Measurements from ENCODE around the gene RFX1.
A peak's percentile ranks its signal among the peaks of the same experiment; 100 is the strongest.
"Not testable (repeated sequence)": the region's sequence is repeated elsewhere in the genome, so short reads cannot be mapped to it uniquely, and the experiment has no call there.

The RFX1 gene
- total RNA-seq: 15.2 to 66.8 (median 30.5) reads per million in 4 experiments

GRCh38 chr19:14006085-14006765 is at the start of gene RFX1:
Gene RFX1 (minus strand): TSS chr19:14006320. CDS start chr19:13993843, 12,477 bp downstream.
- DNase-seq: peak; percentile 99

DNA sequence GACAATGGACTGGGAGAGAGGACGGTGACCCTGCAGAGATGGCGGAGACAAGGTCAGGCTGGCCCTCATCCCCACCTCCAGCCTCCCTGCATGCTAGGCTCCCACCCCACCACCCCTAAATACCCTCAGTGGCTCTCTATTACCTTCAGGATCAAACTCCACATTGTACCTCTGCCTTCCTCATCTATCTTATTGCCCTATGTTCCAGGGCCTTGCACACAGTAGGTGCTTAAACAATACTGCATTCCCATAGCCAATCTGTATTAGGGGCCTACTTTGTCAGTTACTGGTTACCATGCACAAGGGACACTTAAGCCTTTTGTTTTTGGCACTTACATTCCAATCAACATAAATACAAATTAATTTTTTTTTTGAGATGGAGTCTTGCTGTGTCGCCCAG is 49.3 kb upstream of the RFX1 start:
- no peak for DNase-seq

DNA sequence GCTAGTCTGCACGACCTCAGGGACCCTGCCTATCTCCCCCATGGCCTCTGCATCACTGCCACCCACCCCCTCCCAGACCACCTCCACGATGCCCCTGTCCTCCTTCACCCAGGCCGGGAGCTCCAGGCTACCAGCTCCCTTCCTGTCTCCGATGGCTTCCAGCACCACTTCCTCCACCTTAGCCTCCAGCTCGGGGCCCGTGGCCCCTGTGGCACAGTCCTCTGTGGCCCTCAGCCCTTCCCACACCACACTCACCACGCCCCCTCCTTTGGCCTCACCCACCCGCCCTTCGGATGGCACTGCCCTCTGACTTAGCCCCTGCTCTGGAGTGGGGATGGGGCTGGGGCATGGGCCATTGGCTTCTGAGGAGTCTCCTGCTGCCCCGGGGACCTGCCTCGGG is 48.6 kb upstream of the RFX1 start:
- no peak for DNase-seq

DNA sequence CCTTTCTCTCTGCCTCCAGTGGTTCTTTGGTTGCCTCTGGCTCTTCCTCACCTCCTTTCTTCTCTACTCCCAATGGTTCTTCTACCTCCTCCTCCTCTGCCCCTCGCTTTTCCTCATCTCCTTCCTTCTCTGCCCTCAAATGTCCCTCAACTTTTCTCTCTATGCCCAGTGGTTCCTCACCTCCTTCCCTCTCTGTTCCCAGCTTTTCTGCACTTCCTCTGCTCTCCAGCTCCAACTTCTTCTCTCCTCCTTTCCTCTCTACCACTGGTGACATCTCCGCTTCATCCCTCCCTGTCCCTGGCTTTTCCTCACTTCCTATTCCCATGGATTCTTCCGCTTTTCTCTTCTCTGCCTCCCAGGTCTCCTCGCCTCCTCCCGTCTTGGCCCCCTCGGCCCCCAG is 48.0 kb upstream of the RFX1 start:
- DNase-seq: no peak

- DNase-seq: no peak
Observed at GRCh38 chr19:14053500-14053899, 47.4 kb upstream of the RFX1 start.

GRCh38 chr19:14053032-14053431 is 46.9 kb upstream of the RFX1 start:
- no peak for DNase-seq

DNA sequence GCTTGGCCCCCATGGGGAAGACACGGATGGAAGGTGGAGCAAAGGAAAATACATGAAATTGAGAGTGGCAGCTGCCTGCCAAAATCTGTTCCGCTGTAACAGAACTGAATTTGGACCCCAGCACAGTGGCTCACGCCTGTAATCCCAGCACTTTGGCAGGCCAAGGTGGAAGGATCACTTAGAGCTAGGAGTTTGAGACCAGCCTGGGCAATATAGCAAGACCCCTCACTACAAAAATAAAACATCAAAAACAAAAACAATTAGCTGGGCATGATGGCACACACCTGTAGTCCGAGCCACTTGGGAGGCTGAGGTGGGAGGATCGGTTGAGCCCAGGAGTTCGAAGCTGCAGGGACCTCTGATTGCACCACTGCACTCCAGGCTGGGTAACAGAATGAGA is 46.4 kb upstream of the RFX1 start:
- DNase-seq: no peak

DNA sequence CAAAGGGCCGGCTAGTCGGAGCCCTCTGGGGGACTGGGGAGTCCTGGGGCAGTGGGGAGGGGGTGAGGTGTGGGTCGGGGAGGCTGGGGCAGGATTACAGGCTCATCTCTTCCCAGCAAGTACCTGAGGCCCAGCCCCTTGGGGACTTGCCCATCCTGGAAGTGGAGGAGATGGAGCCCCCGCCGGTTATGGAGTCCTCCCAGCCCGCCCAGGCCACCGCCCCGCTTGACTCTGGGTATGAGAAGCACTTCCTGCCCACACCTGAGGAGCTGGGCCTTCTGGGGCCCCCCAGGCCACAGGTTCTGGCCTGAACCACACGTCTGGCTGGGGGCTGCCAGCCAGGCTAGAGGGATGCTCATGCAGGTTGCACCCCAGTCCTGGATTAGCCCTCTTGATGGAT is 45.9 kb upstream of the RFX1 start:
- no peak for DNase-seq

DNA sequence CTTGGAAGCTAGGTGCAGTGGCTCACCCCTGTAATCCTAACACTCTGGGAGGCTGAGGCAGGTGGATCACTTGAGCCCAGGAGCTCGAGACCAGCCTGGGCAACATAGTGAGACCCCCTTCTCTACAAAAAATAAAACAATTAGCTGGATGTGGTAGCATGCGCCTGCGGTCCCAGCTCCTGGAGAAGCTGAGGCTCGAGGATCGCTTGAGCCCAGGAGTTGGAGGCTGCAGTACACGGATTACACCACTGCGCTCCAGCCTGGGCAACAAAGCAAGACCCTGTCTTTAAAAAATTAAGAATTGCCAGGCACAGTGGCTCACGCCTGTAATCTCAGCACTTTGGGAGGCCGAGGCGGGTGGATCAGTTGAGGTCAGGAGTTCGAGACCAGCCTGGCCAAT is 44.8 kb upstream of the RFX1 start:
- not testable (repeated sequence) for DNase-seq

DNA sequence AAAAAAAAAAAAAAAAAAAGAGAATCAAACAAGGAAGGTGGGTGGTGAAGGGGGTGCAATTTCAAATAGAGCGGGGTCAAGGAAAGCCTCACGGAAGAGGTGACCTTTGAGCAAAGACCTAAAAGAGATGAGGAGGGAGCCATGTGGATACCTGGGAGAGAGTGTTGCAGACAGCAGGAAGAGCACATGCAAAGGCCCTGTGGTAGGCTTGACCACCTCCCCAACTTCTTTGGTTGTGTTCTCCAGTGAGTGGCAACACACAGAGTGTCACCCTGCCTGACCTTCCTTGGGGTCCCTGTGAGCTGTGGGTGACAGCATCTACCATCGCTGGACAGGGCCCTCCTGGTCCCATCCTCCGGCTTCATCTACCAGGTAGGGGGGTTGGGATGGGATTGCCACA is 44.4 kb upstream of the RFX1 start:
- no peak for DNase-seq

DNA sequence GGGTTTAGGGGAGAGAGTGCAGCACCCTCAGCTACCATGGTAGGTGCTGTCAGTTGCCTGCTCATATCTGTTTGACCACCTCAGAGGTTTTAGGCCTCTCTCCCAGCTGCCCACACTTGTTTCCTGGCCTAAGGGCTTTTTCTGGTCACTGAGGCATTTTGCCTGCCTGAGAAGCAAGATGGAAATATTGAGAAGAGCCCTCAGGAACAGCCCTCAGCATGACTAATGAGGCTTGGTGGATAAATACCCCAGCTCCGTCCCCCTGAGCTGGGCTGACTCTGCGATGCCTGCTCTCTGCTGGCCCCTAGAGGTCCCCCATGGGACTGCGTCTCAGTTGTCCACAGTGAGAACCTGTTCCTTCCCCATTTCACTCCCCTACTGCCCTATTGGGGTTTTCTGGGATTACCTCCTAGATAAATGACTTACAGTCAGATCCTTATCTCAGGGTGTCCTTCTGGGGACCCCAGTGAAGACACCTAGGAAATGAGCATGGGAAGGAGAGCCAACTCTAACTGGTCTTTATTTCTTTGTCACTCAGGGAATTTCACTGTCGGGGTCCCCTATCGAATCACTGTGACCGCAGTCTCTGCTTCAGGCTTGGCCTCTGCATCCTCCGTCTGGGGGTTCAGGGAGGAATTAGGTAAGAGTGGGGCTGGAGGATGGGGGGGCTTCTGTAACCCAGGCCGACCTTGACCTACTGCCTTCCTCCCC is 42.5 kb upstream of the RFX1 start:
- peak; percentile 71 for DNase-seq

DNA sequence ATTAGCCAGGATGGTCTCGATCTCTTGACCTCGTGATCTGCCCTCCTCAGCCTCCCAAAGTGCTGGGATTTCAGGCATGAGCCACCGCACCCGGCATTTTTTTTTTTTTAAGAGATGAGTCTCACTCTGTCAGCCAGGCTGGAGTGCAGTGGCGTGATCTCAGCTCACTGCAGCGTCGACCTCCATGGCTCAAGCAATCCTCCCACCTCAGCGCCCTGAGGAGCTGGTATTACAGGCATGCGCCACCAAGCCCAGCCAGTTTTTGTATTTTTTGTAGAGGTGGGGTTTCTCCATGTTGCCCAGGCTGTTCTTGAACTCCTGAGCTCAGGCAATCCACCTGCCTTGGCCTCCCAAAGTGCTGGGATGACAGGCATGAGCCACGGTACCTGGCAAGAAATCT is 41.7 kb upstream of the RFX1 start:
- not testable (repeated sequence) for DNase-seq

- peak; percentile 5 for DNase-seq
Observed at GRCh38 chr19:14042659-14043608, 36.8 kb upstream of the RFX1 start.

DNA sequence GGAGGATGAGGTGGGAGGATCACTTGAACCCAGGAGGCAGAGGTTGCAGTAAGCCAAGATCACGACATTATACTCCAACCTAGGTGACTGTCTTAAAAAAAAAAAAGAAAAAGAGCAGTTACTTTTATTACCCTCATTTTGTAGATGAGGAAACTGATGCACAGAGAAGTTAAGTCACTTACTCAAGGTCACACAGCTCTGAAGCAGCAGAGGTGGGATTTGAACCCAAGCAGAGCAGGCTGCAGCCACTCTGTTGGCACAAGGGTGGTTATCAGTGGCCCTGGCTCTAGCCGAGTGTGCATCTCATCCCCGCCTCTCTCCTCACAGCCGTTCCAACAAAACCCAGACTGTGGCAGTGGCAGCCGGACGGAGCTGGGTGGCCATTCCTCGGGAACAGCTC is 33.1 kb upstream of the RFX1 start:
- no peak for DNase-seq

- no peak for DNase-seq
Observed at GRCh38 chr19:14035706-14036105, 29.6 kb upstream of the RFX1 start.

DNA sequence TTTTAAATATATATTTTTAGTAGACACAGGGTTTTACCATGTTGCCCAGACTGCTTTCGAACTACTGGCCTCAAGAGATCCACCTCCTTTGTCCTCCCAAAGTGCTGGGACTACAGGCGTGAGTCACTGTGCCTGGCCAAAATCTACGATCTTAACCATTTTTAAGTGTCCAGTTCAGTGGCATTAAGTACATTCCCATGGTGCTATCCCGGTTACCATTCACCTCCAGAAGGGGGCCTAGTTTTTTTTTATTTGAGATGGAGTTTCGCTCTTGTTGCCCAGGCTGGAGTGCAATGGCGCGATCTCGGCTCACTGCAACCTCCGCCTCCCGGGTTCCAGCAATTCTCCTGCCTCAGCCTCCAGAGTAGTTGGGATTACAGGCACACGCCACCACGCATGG is 29.0 kb upstream of the RFX1 start:
- DNase-seq: not testable (repeated sequence)

GRCh38 chr19:14033946-14034345 is 27.8 kb upstream of the RFX1 start:
- DNase-seq: no peak

- peak; percentile 73 for DNase-seq
Observed at GRCh38 chr19:14031719-14032480, 25.8 kb upstream of the RFX1 start, which contains the start of gene IL27RA. Gene IL27RA (plus strand): TSS chr19:14031762. CDS start chr19:14031873, 111 bp downstream.

DNA sequence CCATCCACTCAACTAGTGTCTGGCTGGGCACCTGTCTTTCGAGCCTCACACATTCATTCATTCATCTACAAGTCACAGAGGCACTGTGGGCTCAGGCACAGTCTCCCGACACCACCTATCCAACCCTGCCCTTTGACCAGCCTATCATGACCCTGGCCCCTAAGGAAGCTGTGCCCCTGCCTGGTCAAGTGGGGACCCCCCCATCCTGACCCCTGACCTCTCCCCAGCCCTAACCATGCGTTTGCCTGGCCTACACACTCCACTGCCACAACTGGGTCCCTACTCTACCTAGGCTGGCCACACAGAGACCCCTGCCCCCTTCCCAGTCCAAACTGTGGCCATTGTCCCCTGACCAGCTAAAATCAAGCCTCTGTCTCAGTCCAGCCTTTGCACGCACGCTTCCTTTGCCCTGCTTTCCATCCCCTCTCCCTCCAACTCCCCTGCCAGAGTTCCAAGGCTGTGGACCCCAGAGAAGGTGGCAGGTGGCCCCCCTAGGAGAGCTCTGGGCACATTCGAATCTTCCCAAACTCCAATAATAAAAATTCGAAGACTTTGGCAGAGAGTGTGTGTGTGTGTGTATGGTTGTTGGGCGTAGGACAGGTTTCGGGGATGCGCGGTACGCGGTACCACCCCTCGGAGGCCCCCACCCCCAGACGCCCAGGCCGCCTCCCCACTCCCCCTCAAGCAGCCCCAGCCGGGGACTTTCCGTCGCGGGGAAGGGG is 25.0 kb upstream of the RFX1 start:
- peak; percentile 72 for DNase-seq

DNA sequence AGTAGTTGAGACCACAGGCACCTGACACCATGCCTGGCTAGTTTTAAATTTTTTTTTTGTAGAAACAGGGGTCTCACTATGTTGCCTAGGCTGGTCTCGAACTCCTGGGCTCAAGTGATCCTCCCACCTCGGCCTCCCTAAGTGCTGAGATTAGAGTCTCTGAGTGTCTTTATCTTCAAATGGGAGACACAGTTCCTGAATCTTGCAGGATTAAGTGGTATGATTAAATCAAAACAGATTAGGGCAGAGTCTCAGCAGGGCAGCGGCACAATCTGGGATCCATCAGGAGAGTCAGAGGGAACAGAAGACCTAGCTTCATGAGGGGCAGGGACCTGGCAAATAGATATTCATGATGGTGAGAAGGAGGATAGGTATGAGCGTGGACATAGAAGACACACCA is 22.8 kb upstream of the RFX1 start:
- no peak for DNase-seq

DNA sequence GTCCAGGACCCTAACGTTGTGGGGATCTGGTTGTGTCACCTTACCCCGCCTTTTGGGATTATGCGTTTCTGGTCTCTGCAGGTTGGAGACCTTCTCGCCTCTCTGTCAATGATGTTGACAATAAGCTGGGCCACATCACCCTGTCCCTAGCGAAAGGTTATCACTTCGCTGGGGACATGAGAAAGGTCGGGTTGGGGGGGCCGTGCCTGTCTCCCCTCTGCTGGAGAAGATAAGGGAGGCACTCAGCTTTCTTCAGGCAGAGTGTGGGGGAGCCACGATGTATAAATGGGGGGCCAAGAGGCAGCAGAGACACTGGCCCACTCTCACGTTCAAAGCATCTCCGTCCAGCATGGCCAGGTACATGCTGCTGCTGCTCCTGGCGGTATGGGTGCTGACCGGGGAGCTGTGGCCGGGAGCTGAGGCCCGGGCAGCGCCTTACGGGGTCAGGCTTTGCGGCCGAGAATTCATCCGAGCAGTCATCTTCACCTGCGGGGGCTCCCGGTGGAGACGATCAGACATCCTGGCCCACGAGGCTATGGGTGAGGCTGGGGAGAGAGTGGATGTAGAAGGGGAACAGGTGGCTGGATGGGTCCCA is 21.8 kb upstream of the RFX1 start, which contains the start of gene RLN3:
Gene RLN3 (plus strand): TSS at position 293 of the 595 bp plus-strand sequence. CDS start 57 bp downstream, at position 350.
- DNase-seq: no peak
